ENCODE measurements around the gene CLEC2D. TPM values are rescaled to one million over a fixed set of nuclear protein-coding genes. Genes with fewer than 3 reads are reported as not detected.
A peak's percentile ranks its signal among the peaks of the same experiment; 100 is the strongest.
"Not testable (repeated sequence)": the region's sequence is repeated elsewhere in the genome, so short reads cannot be mapped to it uniquely, and the experiment has no call there.

The CLEC2D gene
- total RNA-seq, 1 donor from 2014 or later = 8.7 TPM

DNA sequence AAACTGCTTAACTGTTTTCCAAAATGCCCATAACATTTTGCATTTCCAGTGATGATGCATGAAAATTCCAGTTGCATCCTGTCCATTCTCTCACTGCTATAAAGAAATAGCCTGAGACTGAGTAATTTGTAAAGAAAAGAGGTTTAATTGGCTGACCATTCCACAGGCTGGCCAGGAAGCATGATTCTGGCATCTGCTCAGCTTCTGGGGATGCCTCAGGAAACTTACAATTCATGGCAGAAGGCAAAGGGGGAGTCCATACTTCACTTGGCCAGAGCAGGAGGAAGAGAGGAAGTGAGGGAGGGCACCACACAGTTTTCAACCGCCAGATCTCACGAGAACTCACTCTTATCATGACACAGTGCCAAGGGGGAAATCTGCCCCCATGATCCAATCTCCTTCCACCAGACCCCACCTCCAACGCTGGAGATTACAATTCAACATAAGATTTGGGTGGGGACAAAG, 18.2 kb upstream of the CLEC2D start:
- DNase-seq (ENCODE audit: extremely low read depth, low read depth, low spot score) = peak; percentile 44

DNA sequence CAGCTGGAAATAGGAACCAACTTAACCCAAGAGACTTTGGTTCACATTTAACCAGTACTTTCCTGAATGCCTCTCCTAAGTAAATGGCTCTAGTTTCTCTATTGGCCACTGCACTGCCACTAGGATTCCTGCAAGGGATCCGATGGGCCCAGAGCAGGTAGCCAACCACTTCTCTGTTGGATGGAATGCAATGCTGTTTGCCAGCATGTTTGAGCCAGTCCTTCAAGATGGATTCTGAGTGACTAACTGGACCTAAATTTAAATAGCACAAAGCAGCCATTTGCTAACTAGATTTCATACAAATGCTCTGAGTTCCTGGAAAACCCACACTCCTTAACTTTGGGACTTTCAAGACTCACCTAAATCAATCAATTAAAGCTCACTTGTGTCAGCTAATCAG, 9.5 kb upstream of the CLEC2D start:
- DNase-seq (ENCODE audit: extremely low read depth, low read depth, low spot score) = no peak

DNA sequence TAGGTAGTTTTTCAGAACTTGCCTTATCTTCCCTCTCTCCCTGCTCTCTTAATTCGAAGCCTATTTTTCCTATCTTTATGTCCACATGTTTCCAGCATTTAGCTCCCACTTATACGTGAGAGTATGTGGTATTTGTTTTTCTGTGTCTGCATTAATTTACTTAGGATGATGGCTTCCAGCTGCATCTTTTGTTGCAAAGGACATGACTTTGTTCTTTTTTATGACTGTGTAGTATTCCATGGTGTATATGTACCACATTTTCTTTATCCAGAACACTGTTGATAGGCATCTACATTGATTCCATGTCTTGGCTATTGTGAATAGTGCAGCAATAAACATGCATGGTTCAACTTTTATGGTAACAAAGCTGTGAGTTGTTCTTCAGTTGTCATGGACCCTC, 7.8 kb upstream of the CLEC2D start:
- DNase-seq (ENCODE audit: extremely low read depth, low read depth, low spot score) = no peak

DNA sequence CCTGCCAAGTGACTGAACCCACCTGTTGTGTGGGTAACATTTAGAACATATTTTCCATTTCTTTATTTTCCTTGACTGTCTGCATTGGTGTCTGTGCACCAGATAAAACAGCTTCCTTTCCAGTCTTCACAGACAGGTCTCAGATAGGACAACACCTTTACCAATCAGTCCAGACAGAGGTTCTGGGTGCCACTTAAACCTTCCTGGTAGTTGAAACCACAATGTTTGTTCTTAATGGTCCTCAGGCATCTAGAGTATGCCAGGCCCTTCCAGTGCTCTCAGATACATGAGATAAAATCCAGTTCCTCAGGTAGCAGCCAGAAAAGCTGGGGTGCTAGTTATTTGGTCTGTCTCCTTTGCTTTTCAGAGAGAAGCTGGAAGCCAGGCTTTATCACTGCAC, 7.0 kb upstream of the CLEC2D start:
- no peak for DNase-seq (ENCODE audit: extremely low read depth, low read depth, low spot score)

DNA sequence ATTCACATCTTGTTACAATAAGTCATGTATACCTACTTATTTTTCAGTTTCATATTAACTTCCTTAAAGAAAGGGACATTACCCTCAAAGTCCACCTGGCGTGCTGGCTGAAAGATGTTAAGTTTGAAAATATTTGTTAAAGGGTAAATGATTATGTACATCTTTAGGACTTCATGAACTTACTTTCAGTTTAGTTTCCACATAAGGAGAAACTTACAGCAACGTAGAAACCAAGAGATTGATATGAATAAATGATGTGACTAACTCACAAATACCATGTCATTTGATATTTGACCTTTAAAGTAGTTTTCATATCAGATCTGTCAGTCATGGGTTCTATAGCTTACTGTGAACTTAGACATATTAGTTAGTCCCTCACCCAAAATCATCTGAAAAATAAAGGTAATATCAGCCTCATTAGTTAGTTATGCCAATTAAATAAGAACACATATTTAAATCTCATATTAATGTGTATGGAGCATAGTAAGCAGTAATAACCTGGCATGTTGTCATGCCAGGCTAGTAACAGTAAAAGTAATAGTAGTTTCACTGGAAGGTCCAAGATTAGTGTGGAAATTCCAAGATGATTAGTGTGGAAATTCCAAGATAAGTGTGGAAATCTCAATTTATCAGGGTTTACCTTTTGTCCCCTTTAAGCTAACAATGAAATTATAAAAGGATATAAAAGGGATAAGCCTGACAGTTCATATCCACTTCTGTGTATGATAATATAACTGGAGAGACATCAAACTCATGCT, 1.9 kb upstream of the CLEC2D start:
- DNase-seq (ENCODE audit: extremely low read depth, low read depth, low spot score) = no peak

DNA sequence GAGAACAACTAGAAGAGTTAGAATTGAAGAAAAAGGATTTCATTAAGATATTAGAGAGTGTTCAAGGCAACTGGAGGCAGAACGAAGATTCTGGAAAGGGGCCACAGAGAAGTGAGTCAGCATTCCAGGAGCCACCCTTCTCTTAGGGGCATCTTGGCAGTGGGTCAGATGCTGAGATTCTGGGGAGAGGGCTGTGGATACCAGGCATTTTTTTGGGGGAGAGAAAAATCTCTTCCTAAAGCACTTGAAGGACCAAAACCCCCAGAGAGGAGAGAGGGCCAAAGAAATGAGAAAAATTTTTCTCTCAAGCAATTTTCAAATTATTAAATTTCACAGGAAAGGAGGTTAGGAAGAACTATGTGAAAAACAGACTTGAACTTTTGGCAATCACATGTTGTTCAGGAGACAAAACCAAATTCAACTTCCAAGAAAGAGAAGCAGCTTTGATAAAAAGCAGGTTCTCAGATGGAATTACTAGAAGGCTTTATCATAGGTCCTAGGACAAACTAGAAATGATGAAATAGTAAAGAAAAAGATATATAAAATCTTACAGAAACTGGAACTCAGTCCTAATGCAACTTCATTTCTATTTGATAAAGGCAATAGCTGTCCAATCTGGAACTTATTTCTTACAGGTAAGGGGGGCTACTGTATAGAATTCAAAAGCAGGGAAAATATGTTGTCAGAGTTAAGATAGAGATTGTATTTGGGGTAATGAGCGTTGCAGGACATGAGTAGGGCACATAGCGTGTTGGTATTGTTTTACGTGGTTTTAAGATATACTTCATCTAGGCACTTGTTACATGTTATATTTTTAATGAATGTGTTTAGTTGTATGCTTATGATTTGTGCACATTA, 1.1 kb upstream of the CLEC2D start:
- DNase-seq (ENCODE audit: extremely low read depth, low read depth, low spot score) = no peak

DNA sequence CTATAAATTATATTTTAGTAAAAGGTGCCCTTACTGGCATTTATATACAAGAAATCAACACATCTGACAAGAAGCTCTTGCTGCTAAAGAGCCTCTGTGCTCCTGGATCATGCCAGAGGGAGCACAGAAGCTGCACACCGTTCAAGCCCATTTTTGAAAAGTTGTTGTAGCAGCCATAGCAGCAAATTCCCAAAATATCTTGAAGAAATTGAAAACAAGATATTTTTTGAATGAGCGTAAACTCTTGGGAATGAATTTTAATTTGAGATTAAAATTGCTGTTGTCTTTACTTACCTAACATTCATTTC, 540 bp upstream of the CLEC2D start:
- no peak for DNase-seq (ENCODE audit: extremely low read depth, low read depth, low spot score)

DNA sequence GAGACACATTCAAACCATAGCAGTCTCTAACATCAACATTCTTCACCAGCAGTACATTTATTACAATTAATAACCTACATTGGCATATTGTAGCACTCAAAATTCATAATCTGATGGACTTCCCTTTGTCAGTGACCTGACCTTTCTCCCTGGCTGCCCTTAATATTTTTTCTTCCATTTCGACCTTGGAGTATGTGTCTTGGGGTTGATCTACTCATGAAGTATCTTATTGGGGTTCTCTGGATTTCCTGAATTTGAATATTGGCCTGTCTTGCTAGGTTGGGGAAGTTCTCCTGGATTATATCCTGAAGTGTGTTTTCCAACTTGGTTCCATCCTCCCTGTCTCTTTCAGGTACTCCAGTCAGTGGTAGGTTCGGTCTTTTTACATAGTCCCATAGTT, 2.8 kb downstream of the CLEC2D start:
- not testable (repeated sequence) for DNase-seq (ENCODE audit: extremely low read depth, low read depth, low spot score)

DNA sequence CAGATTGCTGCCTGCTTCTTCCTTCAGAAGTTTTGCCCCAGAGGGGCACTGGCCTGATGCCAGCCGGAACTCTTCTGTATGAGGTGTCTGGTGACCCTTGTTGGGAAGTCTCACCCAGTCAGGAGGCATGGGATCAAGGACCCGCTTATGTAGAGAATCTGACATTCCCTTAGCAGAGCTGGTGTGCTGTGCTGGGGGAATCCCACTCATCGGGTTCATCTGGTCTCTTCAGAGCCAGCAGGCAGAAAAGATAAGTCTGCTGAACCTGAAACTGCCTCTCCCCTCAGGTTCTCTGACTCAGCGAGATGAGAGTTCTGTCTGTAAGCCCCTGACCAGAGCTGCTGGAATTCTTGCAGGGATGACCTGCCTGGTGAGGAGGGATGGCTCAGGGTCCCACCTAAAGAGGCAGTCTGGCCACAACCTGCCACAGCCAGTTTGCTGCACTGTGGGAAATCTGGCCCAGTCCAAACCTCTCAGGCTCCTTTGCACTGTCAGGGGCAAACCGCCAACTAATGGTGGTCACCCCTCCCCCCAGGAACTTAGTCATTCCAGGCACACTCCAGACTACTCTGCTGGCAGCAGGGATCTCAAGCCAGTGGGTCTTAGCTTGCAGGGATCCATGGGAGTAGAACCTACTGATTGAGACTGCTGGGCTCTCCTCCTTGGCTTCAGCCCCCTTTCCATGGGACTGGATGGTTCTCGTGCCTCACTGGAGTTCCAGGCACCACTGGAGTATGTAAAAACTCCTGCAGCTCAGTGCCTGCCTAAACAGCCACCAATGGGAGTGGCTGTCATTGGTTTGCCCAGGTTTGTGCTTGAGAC, 4.1 kb downstream of the CLEC2D start:
- DNase-seq (ENCODE audit: extremely low read depth, low read depth, low spot score) = peak; percentile 82

DNA sequence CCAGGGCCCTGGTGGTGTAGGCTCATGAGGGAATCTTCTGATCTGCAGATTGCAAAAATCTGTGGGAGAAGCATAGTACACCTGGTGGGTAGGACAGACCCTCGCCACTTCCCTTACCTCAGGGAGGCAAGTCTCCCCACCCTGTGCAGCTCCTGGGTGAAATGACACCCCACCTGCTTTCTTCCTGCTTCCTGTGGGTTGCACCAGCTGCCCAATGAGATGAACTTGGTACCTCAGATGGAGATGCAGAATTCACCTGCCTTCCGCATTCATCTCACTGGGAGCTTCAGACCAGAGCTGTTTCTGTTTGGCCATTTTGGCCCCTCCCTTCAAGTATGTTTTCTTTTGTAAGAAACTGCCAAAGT, 4.7 kb downstream of the CLEC2D start:
- no peak for DNase-seq (ENCODE audit: extremely low read depth, low read depth, low spot score)

DNA sequence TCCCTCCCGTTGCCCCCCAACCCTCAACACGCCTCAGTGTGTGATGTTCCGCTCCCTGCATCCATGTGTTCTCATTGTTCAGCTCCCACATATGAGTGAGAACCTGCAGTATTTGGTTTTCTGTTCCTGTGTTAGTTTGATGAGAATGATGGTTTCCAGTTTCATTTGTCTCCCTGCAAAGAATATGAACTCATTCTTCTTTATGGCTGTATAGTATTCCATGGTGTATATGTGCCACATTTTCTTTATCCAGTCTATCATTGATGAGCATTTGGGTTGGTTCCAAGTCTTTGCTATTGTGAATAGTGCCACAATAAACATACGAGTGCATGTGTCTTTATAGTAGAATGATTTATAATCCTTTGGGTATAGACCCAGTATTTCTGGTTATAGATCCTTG, 13.0 kb downstream of the CLEC2D start:
- DNase-seq (ENCODE audit: extremely low read depth, low read depth, low spot score) = not testable (repeated sequence)

DNA sequence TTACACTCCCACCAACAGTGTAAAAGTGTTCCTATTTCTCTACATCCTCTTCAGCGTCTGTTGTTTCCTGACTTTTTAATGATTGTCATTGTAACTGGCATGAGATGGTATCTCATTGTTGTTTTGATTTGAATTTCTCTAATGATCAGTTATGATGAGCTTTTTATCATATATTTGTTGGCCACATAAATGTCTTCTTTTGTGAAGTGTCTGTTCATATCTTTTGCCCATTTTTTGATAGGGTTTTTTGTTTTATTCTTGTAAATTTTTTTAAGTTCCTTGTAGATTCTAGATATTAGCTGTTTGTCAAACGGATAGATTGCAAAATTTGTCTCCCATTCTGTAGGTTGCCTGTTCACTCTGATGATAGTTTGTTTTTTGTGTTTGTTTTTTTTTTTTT, 13.4 kb downstream of the CLEC2D start:
- DNase-seq (ENCODE audit: extremely low read depth, low read depth, low spot score) = not testable (repeated sequence)

DNA sequence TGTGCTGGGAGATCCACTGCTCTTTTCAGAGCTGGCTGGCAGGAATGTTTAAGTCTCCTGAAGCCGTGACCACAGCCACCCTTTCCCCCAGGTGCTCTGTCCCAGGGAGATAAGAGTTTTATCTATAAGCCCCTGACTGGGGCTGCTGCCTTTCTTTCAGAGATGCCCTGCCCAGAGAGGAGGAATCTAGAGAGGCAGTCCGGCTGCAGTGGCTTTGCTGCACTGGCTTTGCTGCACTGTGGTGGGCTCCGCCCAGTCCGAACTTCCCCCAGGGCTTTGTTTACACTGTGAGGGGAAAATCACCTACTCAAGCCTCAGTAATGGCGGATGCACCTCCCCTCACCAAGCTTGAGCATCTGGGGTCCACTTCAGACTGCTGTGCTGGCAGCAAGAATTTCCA, 15.9 kb downstream of the CLEC2D start:
- not testable (repeated sequence) for DNase-seq (ENCODE audit: extremely low read depth, low read depth, low spot score)

DNA sequence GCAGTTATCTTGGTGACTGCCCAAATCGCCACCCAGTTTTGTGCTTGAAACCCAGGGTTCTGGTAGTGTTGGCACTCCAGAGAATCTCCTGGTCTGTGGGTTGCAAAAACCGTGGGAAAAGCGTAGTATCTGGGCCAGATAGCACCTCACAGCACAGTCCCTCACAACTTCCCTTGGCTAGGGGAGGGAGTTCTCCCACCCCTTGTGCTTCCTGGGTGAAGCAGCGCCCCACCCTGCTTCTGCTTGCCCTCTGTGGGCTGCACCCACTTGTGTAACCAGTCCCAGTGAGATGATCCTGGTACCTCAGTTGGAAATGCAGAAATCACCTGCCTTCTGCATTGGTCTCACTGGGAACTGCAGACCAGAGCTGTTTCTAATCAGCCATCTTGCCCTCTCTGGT, 16.4 kb downstream of the CLEC2D start:
- DNase-seq (ENCODE audit: extremely low read depth, low read depth, low spot score) = no peak

DNA sequence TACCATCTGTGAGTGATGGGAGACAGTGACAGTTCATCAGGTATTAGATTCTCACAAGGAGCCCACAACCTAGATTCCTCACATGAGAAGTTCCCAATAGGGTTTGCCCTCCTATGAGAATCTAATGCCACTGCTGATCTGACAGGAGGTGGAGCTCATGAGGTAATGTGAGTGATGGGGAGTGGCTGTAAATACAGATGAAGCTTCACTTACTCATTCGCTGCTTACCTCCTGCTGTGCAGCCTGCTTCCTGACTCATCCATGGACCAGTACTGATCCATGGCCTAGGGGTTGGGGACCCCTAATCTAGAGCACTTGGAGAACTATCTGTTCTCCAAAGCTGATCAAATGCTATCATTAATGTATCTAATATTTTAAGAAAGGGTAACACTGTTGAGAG, 17.7 kb downstream of the CLEC2D start:
- no peak for DNase-seq (ENCODE audit: extremely low read depth, low read depth, low spot score)

DNA sequence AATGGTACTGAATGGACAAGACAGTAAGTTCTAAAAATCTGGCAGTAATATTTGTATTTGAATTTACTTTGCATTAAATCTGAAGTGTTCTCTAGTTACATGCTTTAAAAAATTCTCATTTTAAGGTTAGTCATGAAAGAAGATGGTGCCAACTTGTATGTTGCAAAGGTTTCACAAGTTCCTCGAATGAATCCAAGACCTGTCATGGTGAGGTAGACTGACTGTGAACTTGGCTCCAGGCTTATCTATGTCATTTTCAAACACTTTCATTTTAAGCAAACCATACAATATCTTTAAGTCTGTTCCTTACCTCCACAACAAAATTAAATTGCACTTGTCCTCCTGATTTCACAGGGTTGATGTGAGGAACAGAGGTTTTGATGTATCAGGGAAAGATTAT, 23.4 kb downstream of the CLEC2D start:
- DNase-seq (ENCODE audit: extremely low read depth, low read depth, low spot score) = no peak

DNA sequence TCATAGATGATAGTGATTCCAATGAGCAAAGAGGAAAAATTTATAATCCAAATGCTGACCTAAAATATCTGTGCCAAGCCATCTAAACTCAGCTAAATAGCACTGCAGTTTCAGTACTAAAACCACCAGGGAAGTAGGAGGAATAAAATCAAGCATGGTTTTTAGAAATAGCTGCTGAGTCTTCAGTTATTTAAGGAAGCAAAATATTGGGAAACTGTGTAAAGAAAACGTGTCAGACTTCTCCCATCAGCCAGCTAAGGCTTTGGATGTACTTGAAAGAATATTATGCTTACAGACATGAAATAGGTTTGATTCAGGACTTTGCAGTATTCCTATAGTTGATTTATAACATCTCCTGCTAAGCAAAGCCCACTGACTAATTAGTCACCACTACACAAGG, 24.7 kb downstream of the CLEC2D start:
- DNase-seq (ENCODE audit: extremely low read depth, low read depth, low spot score) = no peak

DNA sequence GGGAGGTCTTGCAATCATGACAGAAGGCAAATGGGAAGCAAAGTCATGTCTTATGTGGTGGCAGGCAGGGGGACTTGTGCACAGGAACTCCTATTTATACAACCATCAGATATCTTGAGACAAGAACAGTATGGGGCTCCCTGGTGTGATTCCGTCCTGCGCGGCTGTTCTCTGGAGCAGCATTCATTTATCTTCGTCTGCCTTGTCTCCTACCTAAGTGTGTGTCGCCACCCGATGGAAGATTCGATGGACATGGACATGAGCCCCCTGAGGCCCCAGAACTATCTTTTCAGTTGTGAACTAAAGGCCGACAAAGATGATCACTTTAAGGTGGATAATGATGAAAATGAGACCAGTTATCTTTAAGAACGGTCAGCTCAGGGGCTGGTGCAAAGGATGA, 25.6 kb downstream of the CLEC2D start:
- DNase-seq (ENCODE audit: extremely low read depth, low read depth, low spot score) = not testable (repeated sequence)

DNA sequence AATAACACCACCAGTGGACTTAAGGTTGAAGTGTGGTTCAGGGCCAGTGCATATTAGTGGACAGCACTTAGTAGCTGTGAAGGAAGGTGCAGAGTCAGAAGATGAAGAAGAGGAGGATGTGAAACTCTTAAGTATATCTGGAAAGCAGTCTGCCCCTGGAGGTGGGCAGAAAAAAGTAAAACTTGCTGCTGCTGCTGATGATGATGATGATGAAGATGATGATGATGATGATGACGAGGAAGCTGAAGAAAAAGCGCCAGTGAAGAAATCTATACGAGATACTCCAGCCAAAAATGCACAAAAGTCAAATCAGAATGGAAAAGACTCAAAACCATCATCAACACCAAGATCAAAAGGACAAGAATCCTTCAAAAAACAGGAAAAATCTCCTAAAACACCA, 26.1 kb downstream of the CLEC2D start:
- DNase-seq (ENCODE audit: extremely low read depth, low read depth, low spot score) = not testable (repeated sequence)

DNA sequence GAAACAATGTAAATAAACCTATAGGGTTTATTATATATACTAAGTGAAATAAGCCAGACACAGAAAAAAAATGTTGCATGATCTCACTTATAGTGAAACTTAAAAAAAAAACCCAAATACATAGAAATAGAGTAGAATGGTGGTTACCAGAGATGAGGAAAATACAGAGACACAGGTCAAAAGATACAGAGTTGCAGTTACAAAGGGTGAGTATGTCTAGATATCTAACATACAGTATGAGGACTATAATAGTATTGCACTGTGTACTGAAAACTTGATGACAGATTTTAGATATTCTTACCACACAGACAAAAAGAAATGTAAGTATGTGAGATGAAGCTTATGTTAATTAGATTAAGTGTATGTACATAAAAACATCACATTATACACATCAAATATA, 28.1 kb downstream of the CLEC2D start:
- DNase-seq (ENCODE audit: extremely low read depth, low read depth, low spot score) = no peak

DNA sequence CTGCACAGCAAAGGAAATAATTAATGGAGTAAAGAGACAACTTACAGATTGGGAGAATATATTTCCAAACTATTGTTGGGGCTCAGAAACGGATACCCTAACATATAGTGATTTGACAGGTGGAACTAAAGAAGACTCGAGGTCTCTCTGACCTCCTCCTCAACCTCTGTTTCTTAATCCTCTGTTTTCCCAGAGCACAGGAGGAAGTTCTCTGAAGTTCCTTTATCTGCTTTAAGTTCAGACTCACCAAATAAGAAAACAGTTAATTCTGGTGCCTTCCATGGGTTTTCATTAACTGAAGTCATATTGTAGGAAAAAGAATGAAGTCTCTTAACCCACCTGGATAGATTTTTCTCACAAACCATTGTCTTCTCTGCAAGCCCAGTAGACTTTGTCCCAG, 29.2 kb downstream of the CLEC2D start:
- no peak for DNase-seq (ENCODE audit: extremely low read depth, low read depth, low spot score)

Data from glomerular endothelial cell (primary cell).